Dermis blood vessel endothelial cell (primary cell): ENCODE results near the gene TWIST2. TPM values are rescaled to one million over a fixed set of nuclear protein-coding genes. Genes with fewer than 3 reads are reported as not detected.

Experiments
- DNase-seq: peaks from one replicate; pipeline ENCODE4 v3.0.0; 2010
- total RNA-seq: library from RNA; depleted of rRNA; stranded (reverse); fragments of >200 nt; gene quantifications from 2 replicates; pipeline ENCODE4 v1.2.3, GENCODE V29; 2014

Gene TWIST2
- total RNA-seq, 1 donor from 2014 or later, result not detected

DNA sequence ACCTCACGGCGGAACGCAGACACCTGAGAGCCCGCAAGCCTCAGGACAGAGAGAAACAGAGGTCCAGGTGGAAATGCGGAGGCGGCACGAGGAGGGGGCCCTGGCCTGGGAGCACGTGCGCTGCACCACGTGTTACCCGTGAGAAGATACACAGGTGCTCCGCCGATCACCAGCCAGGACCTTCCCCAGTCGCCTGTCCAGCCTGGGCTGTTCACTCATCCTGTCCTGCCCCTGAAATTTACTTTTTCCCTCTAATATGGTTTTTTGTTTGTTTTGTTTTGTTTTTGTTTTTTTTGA lies 44.3 kb downstream of the TWIST2 start:
- no peak for DNase-seq

- no peak for DNase-seq
Measured at GRCh38 chr2:238892796-238893195, 44.9 kb downstream of the TWIST2 start.

DNA sequence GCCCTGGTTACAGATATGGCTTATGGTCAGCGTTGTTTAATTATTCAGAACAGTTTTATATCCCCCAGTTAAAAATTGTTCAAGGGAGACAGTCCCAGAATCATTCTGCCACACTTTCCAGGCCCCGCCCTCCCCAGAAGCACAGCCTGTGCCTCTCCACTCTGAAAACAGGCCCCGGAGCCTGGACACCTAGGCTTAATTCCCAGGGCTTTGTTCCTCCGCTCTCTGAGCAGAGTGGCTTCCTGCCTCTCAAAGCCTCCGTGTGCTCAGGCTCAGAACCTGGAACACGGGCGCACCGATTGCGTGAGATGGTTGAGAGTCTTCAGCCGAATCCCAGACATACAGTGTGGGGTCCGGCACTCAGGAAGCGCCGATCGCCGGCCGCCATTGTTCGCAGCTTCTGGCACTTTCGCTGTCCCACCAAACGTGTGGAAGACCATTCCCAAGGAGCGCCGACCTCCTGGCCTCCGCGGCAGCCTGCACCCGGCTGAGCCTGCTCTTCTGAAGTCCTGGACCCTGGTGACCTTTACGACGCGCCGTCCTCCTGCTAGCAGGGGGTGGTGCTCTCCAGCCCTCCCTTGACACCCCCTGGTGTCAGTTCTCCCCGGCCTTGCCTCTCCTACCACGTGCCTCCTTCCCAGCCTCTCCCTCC lies 45.6 kb downstream of the TWIST2 start:
- DNase-seq, result no peak

GRCh38 chr2:238894226-238894949 lies 46.5 kb downstream of the TWIST2 start:
- no peak for DNase-seq

DNA sequence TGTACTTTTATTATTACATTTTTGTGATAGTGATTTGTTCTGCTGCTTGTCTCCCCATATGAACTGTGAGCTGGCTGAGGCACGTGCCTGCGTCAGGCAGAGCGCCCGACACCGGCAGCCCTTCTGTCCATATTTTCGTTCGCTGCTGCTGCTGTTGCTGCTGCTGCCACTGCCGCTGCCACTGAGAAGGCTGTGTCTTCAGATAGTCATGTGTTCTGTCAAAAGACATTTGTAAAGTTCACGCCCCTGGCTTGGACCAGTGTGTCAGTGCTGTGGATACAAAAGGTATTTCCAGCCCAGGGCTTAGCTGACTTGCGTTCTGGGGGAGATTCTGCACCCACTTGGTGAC lies 47.0 kb downstream of the TWIST2 start:
- DNase-seq, result no peak

GRCh38 chr2:238895361-238895882 lies 47.5 kb downstream of the TWIST2 start:
- no peak for DNase-seq

- peak; percentile 68 for DNase-seq
Measured at GRCh38 chr2:238895891-238896600, 48.2 kb downstream of the TWIST2 start.

- DNase-seq, result no peak
Measured at GRCh38 chr2:238896641-238897040, 48.8 kb downstream of the TWIST2 start.

DNA sequence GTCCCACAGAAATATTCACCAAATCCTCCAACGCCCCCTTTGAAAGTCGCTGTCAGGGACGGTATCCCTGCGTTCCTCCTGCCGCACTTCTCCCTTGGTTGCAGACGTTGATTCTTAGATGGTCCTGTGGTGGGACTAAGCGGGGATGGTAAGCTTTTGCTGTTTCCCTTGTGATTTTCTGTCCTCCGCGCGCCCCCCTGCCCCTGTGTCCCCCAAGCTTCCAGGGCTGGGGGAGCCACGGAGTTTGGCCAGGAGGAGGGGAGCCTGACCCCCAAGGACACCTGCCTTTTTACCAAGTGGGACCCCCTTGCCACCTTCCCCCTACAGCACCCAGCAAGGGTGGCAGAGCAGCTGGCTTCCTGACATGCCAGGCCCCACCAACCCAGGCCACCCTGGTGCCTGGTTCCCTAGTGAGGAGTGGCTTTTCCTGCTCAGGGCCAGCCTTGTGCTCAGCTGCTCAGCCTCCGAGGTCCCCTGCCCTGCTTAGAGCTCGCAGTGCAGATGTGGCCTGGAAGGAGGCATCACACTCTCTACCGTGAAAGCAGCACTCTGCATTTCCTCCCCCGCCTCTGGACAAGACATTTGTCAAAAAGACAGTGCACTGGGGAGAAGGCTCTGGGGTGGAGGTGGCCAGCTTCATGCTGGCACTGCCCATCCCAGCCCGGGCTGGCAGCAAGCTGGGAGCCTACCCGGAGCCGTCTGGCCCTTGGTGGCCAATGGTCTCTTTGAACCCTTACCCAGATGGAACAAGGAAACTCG lies 49.4 kb downstream of the TWIST2 start:
- no peak for DNase-seq

DNA sequence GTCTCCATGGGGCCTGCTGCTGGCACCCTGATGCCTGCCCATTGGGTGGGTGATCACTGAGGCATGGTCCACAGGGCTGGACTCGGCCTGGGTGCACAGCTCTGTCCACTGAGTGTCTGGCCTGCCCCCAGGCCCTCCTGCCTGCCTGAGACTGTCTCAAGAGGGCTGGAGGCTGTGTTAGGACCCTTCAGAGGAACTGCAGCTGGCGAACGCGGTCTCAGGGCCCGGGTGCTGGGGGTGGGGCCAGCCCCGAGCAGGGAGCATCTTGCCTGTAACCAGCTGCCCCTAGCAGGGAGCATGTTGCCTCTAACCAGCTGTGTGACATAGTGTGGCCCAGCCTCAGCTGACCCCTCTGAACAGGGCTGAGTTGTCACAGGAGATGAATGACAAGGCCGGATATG lies 50.0 kb downstream of the TWIST2 start:
- no peak for DNase-seq

- no peak for DNase-seq
Measured at GRCh38 chr2:238898534-238899281, 50.8 kb downstream of the TWIST2 start.

- DNase-seq, result no peak
Measured at GRCh38 chr2:238899386-238899785, 51.5 kb downstream of the TWIST2 start.

GRCh38 chr2:238900511-238900910 lies 52.6 kb downstream of the TWIST2 start:
- DNase-seq, result no peak

- DNase-seq, result no peak
Measured at GRCh38 chr2:238901461-238902057, 53.7 kb downstream of the TWIST2 start.

DNA sequence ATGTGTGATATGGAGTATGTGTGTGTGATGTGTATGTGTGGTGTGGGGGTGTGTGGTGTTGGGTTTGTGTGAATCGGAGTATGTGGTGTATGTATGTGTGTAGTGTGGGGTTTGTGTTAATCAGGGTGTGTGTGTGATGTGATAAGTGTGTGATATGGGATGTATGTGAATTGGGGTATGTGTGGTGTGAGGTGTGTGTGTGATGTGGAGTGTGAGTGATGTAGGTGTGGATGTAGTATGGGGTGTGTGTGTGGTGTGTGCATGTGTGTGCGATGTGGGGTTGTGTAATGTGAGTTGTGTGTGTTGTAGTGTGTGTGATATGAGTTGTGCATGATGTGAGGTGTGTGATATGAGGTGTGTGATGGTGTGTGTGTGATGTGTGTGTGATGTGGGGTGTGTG lies 54.4 kb downstream of the TWIST2 start:
- DNase-seq, result no peak

- no peak for DNase-seq
Measured at GRCh38 chr2:238903141-238903540, 55.3 kb downstream of the TWIST2 start.

DNA sequence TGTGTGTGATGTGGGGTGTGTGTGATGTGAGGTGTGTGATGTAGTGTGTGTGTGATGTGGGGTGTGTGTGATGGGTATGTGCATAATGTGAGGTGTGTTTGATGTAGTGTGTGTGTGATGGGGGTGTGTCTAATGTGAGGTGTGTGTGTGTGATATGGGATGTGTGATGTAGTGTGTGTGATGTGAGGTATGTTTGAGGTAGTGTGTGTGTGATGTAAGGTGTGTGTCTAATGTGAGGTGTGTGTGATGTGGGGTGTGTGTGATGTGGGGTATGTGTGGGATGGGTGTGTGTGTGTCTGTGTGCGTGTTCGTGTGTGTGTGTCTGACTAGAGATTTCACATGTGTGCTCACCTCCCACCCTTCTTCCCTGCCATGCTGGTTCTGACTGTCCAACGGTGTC lies 56.3 kb downstream of the TWIST2 start:
- no peak for DNase-seq

DNA sequence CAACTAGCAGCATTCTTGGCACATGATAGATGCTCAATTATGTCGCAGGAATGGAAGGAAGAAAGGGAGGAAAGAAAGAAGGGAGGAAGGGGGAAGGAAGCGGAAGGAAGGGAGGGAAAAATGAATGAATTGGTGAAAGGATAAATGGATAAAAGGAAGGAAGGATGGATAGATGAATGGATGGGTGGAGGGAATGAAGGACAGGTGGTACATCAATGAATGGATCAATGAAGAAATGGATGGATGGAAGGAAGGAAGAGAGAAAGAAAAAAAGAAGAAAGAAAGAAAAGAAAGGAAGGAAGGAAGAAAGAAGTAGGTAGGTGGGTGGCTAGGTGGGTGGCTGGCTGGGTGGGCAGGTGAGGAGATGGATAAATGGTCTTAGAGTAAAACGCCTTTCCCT lies 56.8 kb downstream of the TWIST2 start:
- DNase-seq, result no peak

- no peak for DNase-seq
Measured at GRCh38 chr2:238905224-238905623, 57.3 kb downstream of the TWIST2 start.

DNA sequence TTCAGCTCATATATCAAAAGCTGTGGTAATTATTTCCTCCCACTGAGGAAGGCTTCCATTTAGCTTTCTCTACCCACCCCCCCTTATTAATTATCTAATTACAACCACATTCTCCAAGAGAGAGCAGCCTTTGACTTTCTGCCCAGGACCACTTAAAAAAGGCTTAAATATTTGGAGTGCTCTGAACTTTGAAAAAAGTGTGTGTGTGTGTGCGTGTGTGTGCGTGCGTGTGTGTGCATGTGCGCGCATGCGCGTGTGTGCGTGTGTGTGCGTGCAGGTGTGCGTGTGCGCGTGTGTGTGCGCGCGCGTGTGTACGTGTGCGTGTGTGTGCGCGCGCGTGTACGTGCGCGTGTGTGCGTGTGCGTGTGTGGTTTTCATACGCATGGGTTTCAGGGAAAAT lies 57.8 kb downstream of the TWIST2 start:
- no peak for DNase-seq

GRCh38 chr2:238906254-238906935 lies 58.5 kb downstream of the TWIST2 start:
- no peak for DNase-seq
